Endodermal cell (in vitro differentiated cells): Measurements from ENCODE around the gene ARPIN. TPM values are rescaled to one million over a fixed set of nuclear protein-coding genes. Genes with fewer than 3 reads are reported as not detected.

Experiments used
- DNase-seq: peaks from one replicate; pipeline ENCODE4 v3.0.0-alpha.2; 2017
- H3K27ac ChIP-seq: 2 replicates; pipeline ENCODE4 v1.5.1; 2013; ENCODE audit warnings: mild to moderate bottlenecking, low read depth, low read length, moderate library complexity
- H3K27me3 ChIP-seq: 2 replicates; pipeline ENCODE4 v1.6.1; 2013; ENCODE audit warnings: mild to moderate bottlenecking, low read length, moderate library complexity; ENCODE audit not compliant: insufficient read depth, control insufficient read depth, poor library complexity, severe bottlenecking
- H3K36me3 ChIP-seq: 2 replicates; pipeline ENCODE4 v1.7.0; 2013; ENCODE audit warnings: mild to moderate bottlenecking, low read length, moderate library complexity; ENCODE audit not compliant: control insufficient read depth, insufficient read depth
- H3K4me1 ChIP-seq: one replicate; pipeline ENCODE4 v1.7.0; 2013; ENCODE audit warnings: low read length; ENCODE audit not compliant: control insufficient read depth, insufficient read depth
- H3K4me3 ChIP-seq: 2 replicates; pipeline ENCODE4 v1.5.1; 2013; ENCODE audit warnings: mild to moderate bottlenecking, low read length, moderate library complexity
- H3K9ac ChIP-seq: 2 replicates; pipeline ENCODE4 v1.6.1; 2013; ENCODE audit warnings: mild to moderate bottlenecking, low read length, moderate library complexity; ENCODE audit not compliant: poor library complexity, severe bottlenecking; ENCODE audit errors: extremely low read depth
- H3K9me3 ChIP-seq: 2 replicates; pipeline ENCODE4 v1.6.1; 2013; ENCODE audit warnings: mild to moderate bottlenecking, low read length, moderate library complexity; ENCODE audit not compliant: control insufficient read depth
- H3K27ac Mint-ChIP-seq: 2 replicates; pipeline ENCODE4 v1.8.0; 2020; ENCODE audit warnings: mixed read lengths
- H3K27me3 Mint-ChIP-seq: 2 replicates; pipeline ENCODE4 v1.8.0; 2021; ENCODE audit warnings: mild to moderate bottlenecking, mixed read lengths; ENCODE audit not compliant: insufficient read depth
- H3K36me3 Mint-ChIP-seq: 2 replicates; pipeline ENCODE4 v1.8.0; 2020; ENCODE audit warnings: low read depth, mixed read lengths
- H3K4me1 Mint-ChIP-seq: 2 replicates; pipeline ENCODE4 v1.8.0; 2020; ENCODE audit warnings: mixed read lengths
- H3K4me3 Mint-ChIP-seq: 2 replicates; pipeline ENCODE4 v1.8.0; 2020; ENCODE audit warnings: mild to moderate bottlenecking, moderate library complexity, mixed read lengths
- H3K9me3 Mint-ChIP-seq: 2 replicates; pipeline ENCODE4 v1.8.0; 2020; ENCODE audit warnings: mild to moderate bottlenecking, mixed read lengths
- WGBS, 2 experiments: methylation state at CpG; one replicate each; pipeline versions ENCODE4 v1.1.5 to v1.1.7; 2013; ENCODE audit warnings: missing lambda C conversion rate in 2 of 2, mixed read lengths in 1 of 2; ENCODE audit not compliant: insufficient coverage in 1 of 2, insufficient read length in 1 of 2; 5-methylcytosine and 5-hydroxymethylcytosine counted together
- total RNA-seq, 2 donors: library from RNA; stranded (reverse); fragmentation: NEBNext Ultra II Directional in 1 of 2; extraction: Animal tissue kit (Norgen Biotek cat#: 25700) in 1 of 2; gene quantifications; 2 replicates in 1 of 2; 3 replicates in 1 of 2; pipeline ENCODE4 v1.2.1, GENCODE V29; 2021
- TF ChIP-seq, protein P1 (sequence below): fragments of 200-600 bp; sonication (generic); conservative IDR thresholded peaks from 2 replicates; pipeline ENCODE4 v1.5.0; 2021; ENCODE audit warnings: antibody characterized with exemption, mild to moderate bottlenecking

ARPIN gene
- total RNA-seq, 2 donors from 2014 or later = 6.9 to 11.2 TPM

DNA sequence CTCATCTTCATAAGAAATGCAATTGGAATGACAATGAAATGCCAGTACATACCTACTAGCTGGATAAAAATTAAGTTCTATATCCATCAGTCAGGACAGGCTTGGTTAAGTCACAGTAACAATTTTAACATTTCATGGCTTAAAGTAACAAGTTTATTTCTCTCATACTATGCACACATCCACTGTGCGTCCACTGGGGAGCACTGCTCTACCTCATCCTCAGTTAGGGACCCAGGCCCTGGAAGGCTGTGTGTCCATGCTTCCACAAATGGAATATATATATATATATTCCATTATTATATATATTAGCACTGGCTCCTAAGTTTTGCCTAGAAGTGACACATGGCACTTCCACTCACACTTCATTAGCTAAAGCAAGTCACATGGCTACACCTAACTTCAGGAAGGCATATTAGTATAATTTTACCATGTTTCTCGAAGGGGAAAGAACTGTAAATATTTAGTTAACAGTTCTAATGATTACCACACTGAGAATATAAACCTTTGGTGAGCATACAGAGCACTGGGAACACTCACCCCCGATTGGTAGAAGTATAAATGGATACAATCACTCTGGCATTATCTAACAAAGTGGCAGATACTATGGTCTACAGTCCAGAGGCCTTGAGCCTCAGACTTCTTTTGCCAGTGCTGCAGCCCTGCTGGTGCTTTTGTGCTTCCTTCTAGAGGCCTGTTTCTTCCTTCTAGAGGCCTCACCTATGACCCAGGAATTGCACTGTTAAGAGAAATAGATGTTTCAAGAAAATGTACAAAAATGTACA lies 47.6 kb downstream of the ARPIN start:
- no peak overlapping the region for H3K9ac ChIP-seq
- no peaks in the 10 kb centered on the region for H3K27me3 ChIP-seq
- TF ChIP-seq, protein P1, sequence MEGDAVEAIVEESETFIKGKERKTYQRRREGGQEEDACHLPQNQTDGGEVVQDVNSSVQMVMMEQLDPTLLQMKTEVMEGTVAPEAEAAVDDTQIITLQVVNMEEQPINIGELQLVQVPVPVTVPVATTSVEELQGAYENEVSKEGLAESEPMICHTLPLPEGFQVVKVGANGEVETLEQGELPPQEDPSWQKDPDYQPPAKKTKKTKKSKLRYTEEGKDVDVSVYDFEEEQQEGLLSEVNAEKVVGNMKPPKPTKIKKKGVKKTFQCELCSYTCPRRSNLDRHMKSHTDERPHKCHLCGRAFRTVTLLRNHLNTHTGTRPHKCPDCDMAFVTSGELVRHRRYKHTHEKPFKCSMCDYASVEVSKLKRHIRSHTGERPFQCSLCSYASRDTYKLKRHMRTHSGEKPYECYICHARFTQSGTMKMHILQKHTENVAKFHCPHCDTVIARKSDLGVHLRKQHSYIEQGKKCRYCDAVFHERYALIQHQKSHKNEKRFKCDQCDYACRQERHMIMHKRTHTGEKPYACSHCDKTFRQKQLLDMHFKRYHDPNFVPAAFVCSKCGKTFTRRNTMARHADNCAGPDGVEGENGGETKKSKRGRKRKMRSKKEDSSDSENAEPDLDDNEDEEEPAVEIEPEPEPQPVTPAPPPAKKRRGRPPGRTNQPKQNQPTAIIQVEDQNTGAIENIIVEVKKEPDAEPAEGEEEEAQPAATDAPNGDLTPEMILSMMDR = no peak
- no peak overlapping the region for H3K27ac ChIP-seq
- DNase-seq = no peak
- H3K9me3 Mint-ChIP-seq = peaks cover 21% of the 10 kb centered on the region
- no peak overlapping the region for H3K4me3 ChIP-seq
- no peak overlapping the region for H3K27ac Mint-ChIP-seq
- H3K27me3 Mint-ChIP-seq = no peaks in the 10 kb centered on the region
- peaks cover 42% of the 10 kb centered on the region for H3K36me3 Mint-ChIP-seq
- peaks cover 38% of the 10 kb centered on the region for H3K36me3 ChIP-seq
- no peaks in the 10 kb centered on the region for H3K4me1 Mint-ChIP-seq
- H3K4me1 ChIP-seq = no peaks in the 10 kb centered on the region
- H3K4me3 Mint-ChIP-seq = no peak overlapping the region
- peaks cover under 1% of the 10 kb centered on the region for H3K9me3 ChIP-seq
- 89 to 100% methylated on average over 2 to 3 of the region's 3 CpGs for WGBS, 2 experiments

DNA sequence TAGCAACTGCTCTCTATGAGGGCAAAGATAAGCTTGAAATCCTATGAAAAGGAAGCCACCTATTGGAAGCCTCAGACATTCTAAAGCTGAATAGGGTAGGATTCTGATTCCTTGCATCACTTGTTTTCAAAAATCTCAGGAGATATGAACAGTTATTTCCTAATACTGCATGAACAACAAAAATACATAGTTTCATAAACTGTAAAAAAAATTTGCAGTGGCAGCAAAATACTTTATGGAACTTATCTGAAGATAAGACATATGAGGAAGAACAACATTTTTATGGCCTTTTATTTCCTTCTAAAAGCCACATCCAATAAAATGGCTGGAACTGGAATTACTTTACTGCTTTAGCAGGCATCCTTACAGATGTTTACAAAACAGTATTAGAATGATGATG lies 48.8 kb downstream of the ARPIN start:
- Mint-ChIP-seq H3K4me3 (no peak overlapping the region), H3K27ac (no peak overlapping the region), H3K9me3 (peaks cover 12% of the 10 kb centered on the region), H3K36me3 (peaks cover 43% of the 10 kb centered on the region), H3K27me3 (no peaks in the 10 kb centered on the region), H3K4me1 (no peaks in the 10 kb centered on the region)
- Histone ChIP-seq H3K27ac (no peak overlapping the region), H3K9me3 (no peaks in the 10 kb centered on the region), H3K9ac (no peak overlapping the region), H3K36me3 (peaks cover 36% of the 10 kb centered on the region), H3K4me3 (no peak overlapping the region), H3K27me3 (no peaks in the 10 kb centered on the region), H3K4me1 (no peaks in the 10 kb centered on the region)
- TF ChIP-seq, protein P1 = no peak
- DNase-seq = no peak

DNA sequence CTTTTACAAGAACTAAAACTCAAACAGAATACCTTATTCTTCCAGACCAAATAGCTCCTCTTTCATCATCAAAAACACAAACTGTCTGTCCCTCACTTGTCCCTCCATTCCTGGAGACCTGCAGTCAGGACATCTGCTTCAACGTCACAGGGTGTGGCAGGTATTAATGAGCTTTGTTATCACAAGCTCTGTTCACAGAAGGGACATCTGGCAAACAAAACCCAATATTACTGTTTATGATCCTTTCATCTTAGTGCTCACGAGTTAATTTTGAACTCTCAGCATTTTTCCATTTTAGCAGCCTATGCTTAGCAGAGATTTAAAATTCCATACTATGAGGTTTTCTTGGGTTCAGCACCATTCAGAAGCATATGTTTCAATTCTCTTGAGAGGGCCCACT lies 51.9 kb downstream of the ARPIN start:
- H3K27me3 Mint-ChIP-seq = no peaks in the 10 kb centered on the region
- no peaks in the 10 kb centered on the region for H3K4me1 Mint-ChIP-seq
- Histone ChIP-seq H3K4me1 (no peaks in the 10 kb centered on the region), H3K27me3 (no peaks in the 10 kb centered on the region), H3K27ac (no peak overlapping the region), H3K4me3 (no peak overlapping the region), H3K36me3 (peaks cover 50% of the 10 kb centered on the region), H3K9me3 (peaks cover 3% of the 10 kb centered on the region), H3K9ac (no peak overlapping the region)
- WGBS, 2 experiments = 84 to 99% methylated on average over 2 of the region's 2 CpGs
- H3K9me3 Mint-ChIP-seq = peaks cover 10% of the 10 kb centered on the region
- TF ChIP-seq, protein P1 = no peak
- DNase-seq = no peak
- peaks cover 61% of the 10 kb centered on the region for H3K36me3 Mint-ChIP-seq
- no peak overlapping the region for H3K27ac Mint-ChIP-seq
- H3K4me3 Mint-ChIP-seq = no peak overlapping the region
